C4-2B (cell line): Measurements from ENCODE around the gene SYT12.

Source experiments
- ZFX ChIP-seq: fragments of 450-650 bp; IDR thresholded peaks from 2 replicates; pipeline ENCODE4 v1.6.1; 2017
- TF ChIP-seq, protein P1 (sequence below): fragments of 450-650 bp; conservative IDR thresholded peaks from 2 replicates; pipeline ENCODE4 v1.5.1; 2017; ENCODE audit warnings: mild to moderate bottlenecking

- TF ChIP-seq, protein P1, sequence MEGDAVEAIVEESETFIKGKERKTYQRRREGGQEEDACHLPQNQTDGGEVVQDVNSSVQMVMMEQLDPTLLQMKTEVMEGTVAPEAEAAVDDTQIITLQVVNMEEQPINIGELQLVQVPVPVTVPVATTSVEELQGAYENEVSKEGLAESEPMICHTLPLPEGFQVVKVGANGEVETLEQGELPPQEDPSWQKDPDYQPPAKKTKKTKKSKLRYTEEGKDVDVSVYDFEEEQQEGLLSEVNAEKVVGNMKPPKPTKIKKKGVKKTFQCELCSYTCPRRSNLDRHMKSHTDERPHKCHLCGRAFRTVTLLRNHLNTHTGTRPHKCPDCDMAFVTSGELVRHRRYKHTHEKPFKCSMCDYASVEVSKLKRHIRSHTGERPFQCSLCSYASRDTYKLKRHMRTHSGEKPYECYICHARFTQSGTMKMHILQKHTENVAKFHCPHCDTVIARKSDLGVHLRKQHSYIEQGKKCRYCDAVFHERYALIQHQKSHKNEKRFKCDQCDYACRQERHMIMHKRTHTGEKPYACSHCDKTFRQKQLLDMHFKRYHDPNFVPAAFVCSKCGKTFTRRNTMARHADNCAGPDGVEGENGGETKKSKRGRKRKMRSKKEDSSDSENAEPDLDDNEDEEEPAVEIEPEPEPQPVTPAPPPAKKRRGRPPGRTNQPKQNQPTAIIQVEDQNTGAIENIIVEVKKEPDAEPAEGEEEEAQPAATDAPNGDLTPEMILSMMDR: no peak
- no peak for TF ChIP-seq ZFX
These were observed 32.0 kb downstream of the SYT12 start for GRCh38 chr11:67054836-67055523.
